ENCODE data around the gene EPG5.

EPG5 gene

GRCh38 chr18:45916302-45916701 is 50.8 kb downstream of the EPG5 start:
- no peak for TF ChIP-seq ZFX (IDR thresholded peaks at IDR 0.05)
- TF ChIP-seq, protein P1, sequence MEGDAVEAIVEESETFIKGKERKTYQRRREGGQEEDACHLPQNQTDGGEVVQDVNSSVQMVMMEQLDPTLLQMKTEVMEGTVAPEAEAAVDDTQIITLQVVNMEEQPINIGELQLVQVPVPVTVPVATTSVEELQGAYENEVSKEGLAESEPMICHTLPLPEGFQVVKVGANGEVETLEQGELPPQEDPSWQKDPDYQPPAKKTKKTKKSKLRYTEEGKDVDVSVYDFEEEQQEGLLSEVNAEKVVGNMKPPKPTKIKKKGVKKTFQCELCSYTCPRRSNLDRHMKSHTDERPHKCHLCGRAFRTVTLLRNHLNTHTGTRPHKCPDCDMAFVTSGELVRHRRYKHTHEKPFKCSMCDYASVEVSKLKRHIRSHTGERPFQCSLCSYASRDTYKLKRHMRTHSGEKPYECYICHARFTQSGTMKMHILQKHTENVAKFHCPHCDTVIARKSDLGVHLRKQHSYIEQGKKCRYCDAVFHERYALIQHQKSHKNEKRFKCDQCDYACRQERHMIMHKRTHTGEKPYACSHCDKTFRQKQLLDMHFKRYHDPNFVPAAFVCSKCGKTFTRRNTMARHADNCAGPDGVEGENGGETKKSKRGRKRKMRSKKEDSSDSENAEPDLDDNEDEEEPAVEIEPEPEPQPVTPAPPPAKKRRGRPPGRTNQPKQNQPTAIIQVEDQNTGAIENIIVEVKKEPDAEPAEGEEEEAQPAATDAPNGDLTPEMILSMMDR (conservative IDR thresholded peaks at IDR 0.05), result peak; percentile 23; the same call in 1 of the 2 replicates
- no peak overlapping the region for H3K27ac ChIP-seq

GRCh38 chr18:45913276-45913675 is 53.9 kb downstream of the EPG5 start:
- TF ChIP-seq, protein P1 (conservative IDR thresholded peaks at IDR 0.05), result no peak
- TF ChIP-seq ZFX (IDR thresholded peaks at IDR 0.05), result no peak
- no peak overlapping the region for H3K27ac ChIP-seq

DNA sequence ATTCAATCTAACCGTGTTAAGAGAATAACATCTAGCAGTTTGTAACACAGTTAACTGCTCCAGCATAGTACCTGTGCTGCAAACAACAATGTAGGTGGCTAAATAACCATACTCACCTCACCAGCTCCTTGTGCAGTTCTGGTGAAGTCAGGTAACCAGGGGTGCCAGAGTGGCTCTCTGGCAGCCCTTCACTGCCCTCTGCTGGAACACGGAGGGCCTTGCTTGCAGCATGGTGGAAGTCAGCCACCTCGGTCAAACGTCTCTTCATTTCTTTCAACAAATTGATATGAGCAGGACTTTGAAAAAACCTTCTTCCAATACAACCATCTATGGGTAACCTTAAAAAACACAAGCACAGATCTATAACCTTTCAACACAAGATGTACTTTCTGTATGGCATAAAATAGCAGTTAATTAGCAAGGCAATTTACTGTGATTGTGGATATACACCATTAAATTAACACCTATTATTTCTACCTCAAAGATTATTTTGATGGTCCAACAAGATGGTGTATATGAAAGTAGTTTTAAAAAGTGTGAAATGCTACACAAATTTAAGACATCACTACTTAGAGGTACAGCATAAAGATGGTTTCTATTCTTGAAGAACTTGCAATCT is 56.6 kb downstream of the EPG5 start:
- TF ChIP-seq ZFX (IDR thresholded peaks at IDR 0.05), result no peak
- TF ChIP-seq, protein P1 (conservative IDR thresholded peaks at IDR 0.05), result peak; percentile 91
- H3K27ac ChIP-seq, result no peak overlapping the region

DNA sequence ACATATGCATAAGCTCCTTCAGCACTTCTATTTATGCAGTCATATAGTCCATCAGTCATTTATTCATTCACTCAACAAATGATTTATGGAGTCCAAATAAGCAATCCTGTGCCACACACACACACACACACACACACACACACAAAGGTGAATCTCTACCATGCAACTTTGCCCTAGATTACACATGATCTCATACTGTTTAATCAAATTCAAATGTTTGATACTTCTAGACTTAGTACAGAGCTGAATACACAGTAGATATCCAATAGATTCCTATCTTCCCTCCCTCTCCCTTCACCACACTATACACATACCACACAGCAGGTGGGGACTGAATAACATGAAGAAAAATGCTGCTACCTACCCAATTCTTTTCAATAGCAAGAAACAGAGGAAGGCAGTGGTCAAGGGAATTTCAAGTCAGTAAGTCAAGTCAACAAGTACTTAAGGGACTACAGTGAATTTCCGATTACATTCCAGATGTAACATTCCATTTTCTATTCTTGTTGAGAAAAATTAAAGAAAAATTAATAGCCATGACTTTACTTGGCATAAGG is 65.4 kb downstream of the EPG5 start:
- no peak overlapping the region for H3K27ac ChIP-seq
- TF ChIP-seq, protein P1 (conservative IDR thresholded peaks at IDR 0.05), result no peak
- TF ChIP-seq ZFX (IDR thresholded peaks at IDR 0.05), result no peak

GRCh38 chr18:45900623-45901022 is 66.5 kb downstream of the EPG5 start:
- no peak overlapping the region for H3K27ac ChIP-seq
- TF ChIP-seq, protein P1 (conservative IDR thresholded peaks at IDR 0.05), result no peak
- no peak for TF ChIP-seq ZFX (IDR thresholded peaks at IDR 0.05)

DNA sequence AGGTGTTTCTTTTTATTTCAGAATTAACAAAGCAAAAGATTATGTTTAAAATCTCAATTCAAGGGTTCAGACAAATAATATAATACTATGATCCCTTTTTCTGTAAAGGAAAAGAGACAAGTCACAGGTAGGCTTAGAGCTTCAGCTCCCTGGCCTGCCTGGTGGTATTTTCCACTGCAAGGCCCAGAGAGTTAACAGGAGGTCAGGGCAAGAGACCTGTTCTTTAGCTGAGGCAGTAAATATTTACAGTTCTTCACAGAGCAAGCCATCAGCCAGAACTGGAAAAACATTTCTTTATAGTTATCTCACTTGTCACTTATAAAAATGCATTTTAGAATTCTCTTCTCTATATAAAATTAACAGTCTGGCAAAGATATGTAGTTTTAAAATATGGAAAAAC is 70.1 kb downstream of the EPG5 start:
- no peak for TF ChIP-seq ZFX (IDR thresholded peaks at IDR 0.05)
- TF ChIP-seq, protein P1 (conservative IDR thresholded peaks at IDR 0.05), result no peak
- H3K27ac ChIP-seq, result no peak overlapping the region

- no peak overlapping the region for H3K27ac ChIP-seq
- TF ChIP-seq ZFX (IDR thresholded peaks at IDR 0.05), result no peak
- TF ChIP-seq, protein P1 (conservative IDR thresholded peaks at IDR 0.05), result no peak
These were observed 70.7 kb downstream of the EPG5 start for GRCh38 chr18:45896452-45896851.

All from C4-2B (cell line).